H9 (cell line): ENCODE results near the gene GRIPAP1. TPM values are rescaled to one million over a fixed set of nuclear protein-coding genes. Genes with fewer than 3 reads are reported as not detected.

ENCODE experiments used
- DNase-seq: peaks from one replicate; pipeline ENCODE4 v3.0.0-alpha.2; 2017
- H2AFZ ChIP-seq: one replicate; pipeline ENCODE4 v1.6.1; 2013; ENCODE audit warnings: mild to moderate bottlenecking, low read length, control low read depth, moderate library complexity
- H2AK5ac ChIP-seq: 2 replicates; pipeline ENCODE4 v1.6.1; 2013; ENCODE audit warnings: low read length, control low read depth, mixed read lengths; ENCODE audit not compliant: insufficient read length
- H2BK120ac ChIP-seq: one replicate; pipeline ENCODE4 v1.6.1; 2013; ENCODE audit warnings: low read depth, mild to moderate bottlenecking, low read length, control low read depth, inconsistent platforms; ENCODE audit not compliant: poor library complexity, severe bottlenecking
- H2BK12ac ChIP-seq: 2 replicates; pipeline ENCODE4 v1.6.1; 2013; ENCODE audit warnings: low read length, control low read depth, mixed read lengths, low read depth; ENCODE audit not compliant: insufficient read length
- H2BK15ac ChIP-seq: 2 replicates; pipeline ENCODE4 v1.6.1; 2013; ENCODE audit warnings: low read depth, low read length, control low read depth
- H2BK20ac ChIP-seq: one replicate; pipeline ENCODE4 v1.6.1; 2013; ENCODE audit warnings: low read depth, mild to moderate bottlenecking, low read length, control low read depth, inconsistent platforms; ENCODE audit not compliant: poor library complexity, severe bottlenecking
- H2BK5ac ChIP-seq: 2 replicates; pipeline ENCODE4 v1.6.1; 2013; ENCODE audit warnings: low read length, control low read depth, mixed read lengths; ENCODE audit not compliant: insufficient read length
- H3K14ac ChIP-seq: 2 replicates; pipeline ENCODE4 v1.6.1; 2013; ENCODE audit warnings: low read length, control low read depth; ENCODE audit not compliant: insufficient read depth
- H3K18ac ChIP-seq: 2 replicates; pipeline ENCODE4 v1.6.1; 2013; ENCODE audit warnings: low read depth, mild to moderate bottlenecking, mixed read lengths, low read length, control low read depth; ENCODE audit not compliant: insufficient read length
- H3K23ac ChIP-seq: 2 replicates; pipeline ENCODE4 v1.6.1; 2013; ENCODE audit warnings: low read length, control low read depth, mixed read lengths, low read depth; ENCODE audit not compliant: insufficient read length
- H3K23me2 ChIP-seq: 2 replicates; pipeline ENCODE4 v1.6.1; 2013; ENCODE audit warnings: low read depth, mild to moderate bottlenecking, mixed read lengths, low read length, control low read depth; ENCODE audit not compliant: insufficient read length, poor library complexity, severe bottlenecking
- H3K27ac ChIP-seq: 2 replicates; pipeline ENCODE4 v1.5.1; 2013; ENCODE audit warnings: low read length, control low read depth, mixed read lengths, low read depth; ENCODE audit not compliant: insufficient read length
- H3K27me3 ChIP-seq: 2 replicates; pipeline ENCODE4 v1.6.1; 2013; ENCODE audit warnings: low read length, control low read depth, inconsistent platforms; ENCODE audit not compliant: insufficient read depth
- H3K4ac ChIP-seq: 2 replicates; pipeline ENCODE4 v1.6.1; 2013; ENCODE audit warnings: low read depth, mild to moderate bottlenecking, control low read depth, inconsistent platforms, low read length, moderate library complexity
- H3K4me1 ChIP-seq: 2 replicates; pipeline ENCODE4 v1.6.1; 2013; ENCODE audit warnings: low read length, control low read depth, inconsistent platforms; ENCODE audit not compliant: insufficient read depth
- H3K4me2 ChIP-seq: 2 replicates; pipeline ENCODE4 v1.6.1; 2013; ENCODE audit warnings: low read length, control low read depth, mixed read lengths; ENCODE audit not compliant: insufficient read length, insufficient read depth
- H3K56ac ChIP-seq: 2 replicates; pipeline ENCODE4 v1.6.1; 2013; ENCODE audit warnings: low read depth, mild to moderate bottlenecking, mixed read lengths, low read length, control low read depth; ENCODE audit not compliant: insufficient read length
- H3K79me1 ChIP-seq: 2 replicates; pipeline ENCODE4 v1.6.1; 2013; ENCODE audit warnings: low read depth, mild to moderate bottlenecking, moderate library complexity, low read length, control low read depth, inconsistent platforms; ENCODE audit not compliant: insufficient read depth, poor library complexity, severe bottlenecking
- H3K79me2 ChIP-seq: 2 replicates; pipeline ENCODE4 v1.6.1; 2013; ENCODE audit warnings: low read length, control low read depth, inconsistent platforms; ENCODE audit not compliant: insufficient read depth
- H3K9ac ChIP-seq: 2 replicates; pipeline ENCODE4 v1.6.1; 2013; ENCODE audit warnings: low read length, control low read depth, mixed read lengths; ENCODE audit not compliant: insufficient read length; ENCODE audit errors: extremely low read depth
- H3K9me3 ChIP-seq: one replicate; pipeline ENCODE4 v1.6.1; 2013; ENCODE audit warnings: low read depth, low read length, inconsistent platforms; ENCODE audit not compliant: control insufficient read depth
- H3T11ph ChIP-seq: one replicate; pipeline ENCODE4 v1.6.1; 2013; ENCODE audit warnings: mild to moderate bottlenecking, low read length, control low read depth, inconsistent platforms
- H4K20me1 ChIP-seq: one replicate; pipeline ENCODE4 v1.6.1; 2013; ENCODE audit not compliant: control insufficient read depth, insufficient read length, insufficient read depth
- H4K5ac ChIP-seq: 2 replicates; pipeline ENCODE4 v1.6.1; 2013; ENCODE audit warnings: low read depth, mild to moderate bottlenecking, mixed read lengths, low read length, control low read depth; ENCODE audit not compliant: insufficient read length
- H4K8ac ChIP-seq: replicated peaks from 2 replicates; pipeline ENCODE4 v1.6.1; 2013; ENCODE audit warnings: low read length, control low read depth, mixed read lengths, low read depth; ENCODE audit not compliant: insufficient read length
- H4K91ac ChIP-seq: 2 replicates; pipeline ENCODE4 v1.6.1; 2013; ENCODE audit warnings: low read depth, mild to moderate bottlenecking, moderate library complexity, mixed read lengths, low read length, control low read depth; ENCODE audit not compliant: insufficient read length
- H3K27ac Mint-ChIP-seq, 3 experiments: 2 replicates in 2 of 3; 3 replicates in 1 of 3; pipeline ENCODE4 v1.8.0; 2020 to 2021; ENCODE audit warnings: mixed read lengths in 3 of 3, mild to moderate bottlenecking in 1 of 3, moderate library complexity in 1 of 3
- H3K27me3 Mint-ChIP-seq: 2 replicates; pipeline ENCODE4 v1.8.0; 2021; ENCODE audit warnings: low read depth, mild to moderate bottlenecking, moderate library complexity, mixed read lengths
- H3K36me3 Mint-ChIP-seq, 3 experiments: 2 replicates in 2 of 3; 3 replicates in 1 of 3; pipeline ENCODE4 v1.8.0; 2020 to 2021; ENCODE audit warnings: low read depth in 3 of 3, mixed read lengths in 3 of 3; ENCODE audit not compliant: insufficient read depth in 1 of 3
- H3K4me1 Mint-ChIP-seq, 2 experiments: 2 replicates each; pipeline ENCODE4 v1.8.0; 2020; ENCODE audit warnings: mixed read lengths in 2 of 2
- H3K4me3 Mint-ChIP-seq, 2 experiments: 2 replicates in 1 of 2; 3 replicates in 1 of 2; pipeline ENCODE4 v1.8.0; 2020 to 2021; ENCODE audit warnings: mild to moderate bottlenecking in 2 of 2, mixed read lengths in 2 of 2, moderate library complexity in 1 of 2
- H3K9me3 Mint-ChIP-seq, 2 experiments: 2 replicates in 1 of 2; 3 replicates in 1 of 2; pipeline ENCODE4 v1.8.0; 2020; ENCODE audit warnings: mild to moderate bottlenecking in 2 of 2, mixed read lengths in 2 of 2, moderate library complexity in 1 of 2
- CTCF ChIP-seq: fragments of 200-600 bp; sonication (generic); conservative IDR thresholded peaks from 3 replicates; pipeline ENCODE4 v1.8.0; 2021; ENCODE audit warnings: antibody characterized with exemption, mild to moderate bottlenecking
- WGBS: extraction: QIAGEN DNeasy Blood & Tissue Kit; methylation state at CpG from one replicate; pipeline ENCODE4 v1.1.7; 2013; ENCODE audit warnings: missing lambda C conversion rate, low lambda C conversion rate, mixed read lengths; ENCODE audit not compliant: insufficient read length; ENCODE audit errors: extremely low coverage; 5-methylcytosine and 5-hydroxymethylcytosine counted together
- total RNA-seq: library from RNA; stranded (reverse); gene quantifications from 2 replicates; pipeline ENCODE4 v1.2.1, GENCODE V29; 2021

GRIPAP1 gene
- total RNA-seq, 1 experiment from 2014 or later, result 71.8 TPM

- H3K79me1 ChIP-seq, result no peaks in the 10 kb centered on the region
- WGBS, result no CpG with 5 or more reads among the region's 14 CpGs
- no peak overlapping the region for H3T11ph ChIP-seq
- no peak overlapping the region for H2BK20ac ChIP-seq
- DNase-seq, result no peak
- no peaks in the 10 kb centered on the region for H4K20me1 ChIP-seq
- H2BK15ac ChIP-seq, result no peak overlapping the region
- Mint-ChIP-seq H3K36me3 (peaks cover 15 to 26% (median 24%) of the 10 kb centered on the region in 3 experiments; a peak in 6 of 7 replicates), H3K4me1 (peaks cover 7 to 14% of the 10 kb centered on the region in 2 experiments), H3K9me3 (peaks cover 68 to 78% of the 10 kb centered on the region in 2 experiments), H3K4me3 (no peak overlapping the region), H3K27me3 (no peaks in the 10 kb centered on the region; the same call in 1 of the 2 replicates), H3K27ac (no peak overlapping the region)
- no peak overlapping the region for H4K8ac ChIP-seq
- no peak overlapping the region for H3K18ac ChIP-seq
- no peak overlapping the region for H3K23ac ChIP-seq
- H2BK120ac ChIP-seq, result no peak overlapping the region
- no peaks in the 10 kb centered on the region for H3K27me3 ChIP-seq
- H3K14ac ChIP-seq, result no peak overlapping the region
- H3K4me1 ChIP-seq, result no peaks in the 10 kb centered on the region
- H2BK12ac ChIP-seq, result no peak overlapping the region
- H3K4me2 ChIP-seq, result no peak overlapping the region
- no peak overlapping the region for H3K9ac ChIP-seq
- no peak overlapping the region for H2AFZ ChIP-seq
- H3K27ac ChIP-seq, result no peak overlapping the region
- H3K4ac ChIP-seq, result no peak overlapping the region
- no peak overlapping the region for H2BK5ac ChIP-seq
- TF ChIP-seq CTCF, result no peak
- H3K56ac ChIP-seq, result no peak overlapping the region
- no peak overlapping the region for H4K5ac ChIP-seq
- H2AK5ac ChIP-seq, result no peak overlapping the region
- no peaks in the 10 kb centered on the region for H3K9me3 ChIP-seq
- H3K79me2 ChIP-seq, result no peaks in the 10 kb centered on the region
- H4K91ac ChIP-seq, result no peak overlapping the region
- H3K23me2 ChIP-seq, result no peaks in the 10 kb centered on the region
These were observed 36.1 kb downstream of the GRIPAP1 start for GRCh38 chrX:48965959-48966358.
